GM13976 (cell line): ENCODE measurements around the gene PICK1.

ENCODE experiments used
- DNase-seq: peaks from one replicate; pipeline ENCODE4 v3.0.0; 2012; ENCODE audit warnings: low spot score
- in situ Hi-C: fragments of 300-500 bp; cut with MboI; formaldehyde crosslinking; loops from one replicate; pipeline ENCODE4 v1.12.0; 2022; ENCODE audit warnings: low sequenced_read_pairs, mixed read lengths, inconsistent platforms; ENCODE audit not compliant: unreplicated experiment
- TF ChIP-seq, protein P1 (sequence below): IDR thresholded peaks from 2 replicates; pipeline ENCODE4 v1.5.1; 2012; ENCODE audit warnings: borderline replicate concordance, mild to moderate bottlenecking; ENCODE audit not compliant: insufficient read depth; ENCODE audit errors: extremely low read depth, missing control alignments, control extremely low read depth

PICK1 gene

DNA sequence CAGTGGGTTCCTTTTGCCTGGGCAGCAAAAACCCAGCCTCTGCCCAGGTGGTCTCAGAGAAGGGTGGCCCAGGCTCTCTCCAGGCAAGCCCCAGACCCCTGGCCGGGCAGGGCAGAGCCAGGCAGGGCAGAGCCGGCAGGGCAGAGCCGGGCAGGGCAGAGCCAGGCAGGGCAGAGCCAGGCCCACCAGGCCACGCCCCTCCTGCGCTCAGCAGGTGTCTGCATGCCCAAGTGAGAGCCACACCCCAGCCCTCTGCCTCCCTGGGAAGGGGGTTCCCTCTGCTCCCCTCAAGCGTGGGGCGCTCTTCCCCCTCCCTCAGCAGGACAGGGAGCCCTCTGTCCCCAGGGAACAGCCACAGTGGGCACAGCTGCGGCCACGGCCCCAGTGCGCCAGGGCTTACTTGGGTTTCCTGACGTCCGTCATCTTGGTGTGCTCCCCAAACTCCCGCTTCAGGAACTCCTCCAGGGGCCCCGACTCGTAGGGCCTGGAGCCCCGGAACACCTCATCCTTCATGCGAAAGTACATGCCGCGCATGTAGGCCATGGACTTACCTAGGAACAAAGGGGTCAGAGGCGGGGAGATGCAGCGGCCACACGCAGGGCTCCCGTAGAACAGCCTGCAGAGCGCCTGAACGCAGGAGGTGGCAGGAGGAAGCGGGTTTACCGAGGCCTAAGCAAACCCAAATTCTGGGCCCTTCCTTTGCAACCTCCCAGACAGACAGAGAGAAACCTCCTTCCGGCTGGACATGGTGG, 63.3 kb downstream of the PICK1 start:
- in situ Hi-C loops: no loop called here
- TF ChIP-seq, protein P1, sequence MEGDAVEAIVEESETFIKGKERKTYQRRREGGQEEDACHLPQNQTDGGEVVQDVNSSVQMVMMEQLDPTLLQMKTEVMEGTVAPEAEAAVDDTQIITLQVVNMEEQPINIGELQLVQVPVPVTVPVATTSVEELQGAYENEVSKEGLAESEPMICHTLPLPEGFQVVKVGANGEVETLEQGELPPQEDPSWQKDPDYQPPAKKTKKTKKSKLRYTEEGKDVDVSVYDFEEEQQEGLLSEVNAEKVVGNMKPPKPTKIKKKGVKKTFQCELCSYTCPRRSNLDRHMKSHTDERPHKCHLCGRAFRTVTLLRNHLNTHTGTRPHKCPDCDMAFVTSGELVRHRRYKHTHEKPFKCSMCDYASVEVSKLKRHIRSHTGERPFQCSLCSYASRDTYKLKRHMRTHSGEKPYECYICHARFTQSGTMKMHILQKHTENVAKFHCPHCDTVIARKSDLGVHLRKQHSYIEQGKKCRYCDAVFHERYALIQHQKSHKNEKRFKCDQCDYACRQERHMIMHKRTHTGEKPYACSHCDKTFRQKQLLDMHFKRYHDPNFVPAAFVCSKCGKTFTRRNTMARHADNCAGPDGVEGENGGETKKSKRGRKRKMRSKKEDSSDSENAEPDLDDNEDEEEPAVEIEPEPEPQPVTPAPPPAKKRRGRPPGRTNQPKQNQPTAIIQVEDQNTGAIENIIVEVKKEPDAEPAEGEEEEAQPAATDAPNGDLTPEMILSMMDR: no peak

GRCh38 chr22:38122616-38123015, 65.4 kb downstream of the PICK1 start:
- TF ChIP-seq, protein P1: no peak
- DNase-seq: no peak
- in situ Hi-C loops: no loop called here

More for the DNA sequence above, 63.3 kb downstream of the PICK1 start:
- DNase-seq: no peak

DNA sequence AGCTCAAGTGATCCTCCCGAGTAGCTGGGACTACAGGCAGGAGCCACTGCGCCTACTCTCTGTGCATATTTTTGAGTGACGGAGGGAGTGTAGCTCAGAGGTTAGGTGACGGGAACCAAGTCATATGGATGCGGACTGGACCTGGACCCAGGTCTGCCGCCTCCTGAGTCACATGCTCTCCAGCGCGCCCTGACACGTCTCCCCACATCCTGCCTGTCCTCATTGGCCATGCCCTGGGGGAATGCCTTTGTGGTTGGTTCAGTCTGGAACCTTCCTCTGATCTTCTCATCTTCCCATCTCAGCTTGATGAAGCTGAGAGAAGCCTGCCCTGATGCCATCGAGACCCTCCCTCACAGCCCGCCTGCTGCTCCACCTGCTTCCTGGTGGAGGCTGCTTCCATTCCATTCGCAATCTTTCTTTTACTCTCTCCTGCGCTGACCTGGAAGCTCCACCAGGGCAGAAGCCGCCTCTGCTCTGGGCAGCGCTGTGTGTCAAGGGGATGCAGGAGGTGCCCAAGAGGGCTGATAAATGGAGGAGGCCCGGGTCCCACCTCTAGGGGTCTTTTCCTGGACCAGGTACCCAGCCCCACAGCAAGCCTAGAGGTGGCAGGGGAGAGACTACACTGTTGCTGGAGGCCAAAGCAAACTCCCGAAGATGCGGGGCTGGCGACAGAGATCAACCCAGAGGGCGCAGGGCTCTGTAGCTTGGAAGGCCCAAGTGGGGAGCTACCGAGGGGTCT, 67.2 kb downstream of the PICK1 start:
- TF ChIP-seq, protein P1: no peak
- no peak for DNase-seq
- in situ Hi-C loops: no loop called here

DNA sequence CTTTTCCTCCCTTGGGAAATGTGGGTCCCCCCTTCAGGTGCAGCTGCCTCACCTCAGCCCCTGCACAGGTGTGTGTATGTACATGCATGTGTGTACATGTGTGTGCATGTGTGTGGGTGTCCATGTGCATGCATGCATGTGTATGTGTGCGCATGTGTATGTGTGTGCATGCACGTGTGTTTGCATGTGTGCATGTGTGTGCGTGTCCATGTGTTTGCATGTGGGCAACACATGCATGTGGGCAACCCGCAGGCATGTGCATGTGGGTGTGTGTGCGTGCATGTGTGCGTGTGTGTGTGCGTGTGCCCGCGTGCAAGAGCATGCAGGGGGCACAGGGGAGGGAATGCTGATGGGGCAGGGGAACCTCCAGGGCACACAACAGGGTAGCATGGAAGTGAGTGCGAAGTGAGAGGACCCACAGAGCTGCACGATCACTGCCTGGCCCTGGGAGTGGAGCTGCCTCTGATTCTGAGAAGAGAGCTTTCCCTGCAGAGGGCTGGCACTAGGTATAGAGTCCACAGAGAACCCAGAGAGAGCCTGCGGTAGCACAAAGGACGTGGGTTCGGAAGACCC, 67.9 kb downstream of the PICK1 start:
- TF ChIP-seq, protein P1: no peak
- no peak for DNase-seq
- in situ Hi-C loops: no loop called here
